MM.1S (cell line): Measurements from ENCODE around the gene PAX7.
"Not testable (repeated sequence)": the region's sequence is repeated elsewhere in the genome, so short reads cannot be mapped to it uniquely, and the experiment has no call there.

Source experiments
- DNase-seq: peaks from one replicate; pipeline ENCODE4 v3.0.0-alpha.2; 2015
- H2AFZ ChIP-seq: fragments of 300-600 bp; sonication (generic); 2 replicates; pipeline ENCODE4 v1.6.0; 2016; ENCODE audit warnings: antibody characterized with exemption, low read length
- H3F3A ChIP-seq: fragments of 300-600 bp; sonication (generic); 2 replicates; pipeline ENCODE4 v1.6.1; 2016; ENCODE audit warnings: mild to moderate bottlenecking, antibody characterized with exemption, low read length, moderate library complexity, mixed read lengths; ENCODE audit not compliant: insufficient read depth
- H3K27ac ChIP-seq: fragments of 300-600 bp; sonication (generic); 2 replicates; pipeline ENCODE4 v1.5.1; 2016; ENCODE audit warnings: mild to moderate bottlenecking, low read length
- H3K27me3 ChIP-seq: fragments of 300-600 bp; sonication (generic); replicated peaks from 2 replicates; pipeline ENCODE4 v1.6.0; 2016; ENCODE audit warnings: low read length; ENCODE audit not compliant: insufficient read depth
- H3K36me3 ChIP-seq: fragments of 300-600 bp; sonication (generic); replicated peaks from 2 replicates; pipeline ENCODE4 v1.6.1; 2016; ENCODE audit warnings: mild to moderate bottlenecking, low read length, mixed read lengths; ENCODE audit not compliant: insufficient read depth
- H3K4me1 ChIP-seq: fragments of 300-600 bp; sonication (generic); 2 replicates; pipeline ENCODE4 v1.6.1; 2016; ENCODE audit warnings: low read length, mixed read lengths
- H3K4me2 ChIP-seq: fragments of 300-600 bp; sonication (generic); 2 replicates; pipeline ENCODE4 v1.6.0; 2016; ENCODE audit warnings: low read depth, low read length
- H3K4me3 ChIP-seq: fragments of 300-600 bp; sonication (generic); 2 replicates; pipeline ENCODE4 v1.5.1; 2016; ENCODE audit warnings: low read length, mixed read lengths
- H3K79me2 ChIP-seq: fragments of 300-600 bp; sonication (generic); 2 replicates; pipeline ENCODE4 v1.6.1; 2016; ENCODE audit warnings: mixed run types, low read length, mixed read lengths
- H3K9ac ChIP-seq: fragments of 300-600 bp; sonication (generic); 2 replicates; pipeline ENCODE4 v1.6.1; 2016; ENCODE audit warnings: low read length, mixed read lengths
- H3K9me2 ChIP-seq: fragments of 300-600 bp; sonication (generic); replicated peaks from 2 replicates; pipeline ENCODE4 v1.6.1; 2016; ENCODE audit warnings: mild to moderate bottlenecking, low read length, mixed read lengths; ENCODE audit not compliant: insufficient read depth
- H3K9me3 ChIP-seq: fragments of 300-600 bp; sonication (generic); replicated peaks from 2 replicates; pipeline ENCODE4 v1.6.1; 2016; ENCODE audit warnings: mild to moderate bottlenecking, low read length, mixed read lengths; ENCODE audit not compliant: insufficient read depth
- H4K20me1 ChIP-seq: fragments of 300-600 bp; sonication (generic); 2 replicates; pipeline ENCODE4 v1.6.1; 2016; ENCODE audit warnings: mild to moderate bottlenecking, low read length, moderate library complexity, mixed read lengths; ENCODE audit not compliant: insufficient read depth
- EZH2 ChIP-seq: fragments of 300-600 bp; sonication (generic); optimal IDR thresholded peaks from 2 replicates; pipeline ENCODE3; 2017; ENCODE audit warnings: low read depth, mild to moderate bottlenecking, antibody characterized with exemption, low read length, mixed read lengths
- EZH2phosphoT487 ChIP-seq: fragments of 300-600 bp; sonication (generic); IDR thresholded peaks from 2 replicates; pipeline ENCODE4 v1.6.1; 2018; ENCODE audit warnings: antibody characterized with exemption, low read length
- TF ChIP-seq, protein P1 (sequence below): fragments of 300-600 bp; sonication (generic); IDR thresholded peaks from 2 replicates; pipeline ENCODE4 v1.5.1; 2016; ENCODE audit warnings: antibody characterized with exemption, low read length, mixed read lengths

The PAX7 gene

DNA sequence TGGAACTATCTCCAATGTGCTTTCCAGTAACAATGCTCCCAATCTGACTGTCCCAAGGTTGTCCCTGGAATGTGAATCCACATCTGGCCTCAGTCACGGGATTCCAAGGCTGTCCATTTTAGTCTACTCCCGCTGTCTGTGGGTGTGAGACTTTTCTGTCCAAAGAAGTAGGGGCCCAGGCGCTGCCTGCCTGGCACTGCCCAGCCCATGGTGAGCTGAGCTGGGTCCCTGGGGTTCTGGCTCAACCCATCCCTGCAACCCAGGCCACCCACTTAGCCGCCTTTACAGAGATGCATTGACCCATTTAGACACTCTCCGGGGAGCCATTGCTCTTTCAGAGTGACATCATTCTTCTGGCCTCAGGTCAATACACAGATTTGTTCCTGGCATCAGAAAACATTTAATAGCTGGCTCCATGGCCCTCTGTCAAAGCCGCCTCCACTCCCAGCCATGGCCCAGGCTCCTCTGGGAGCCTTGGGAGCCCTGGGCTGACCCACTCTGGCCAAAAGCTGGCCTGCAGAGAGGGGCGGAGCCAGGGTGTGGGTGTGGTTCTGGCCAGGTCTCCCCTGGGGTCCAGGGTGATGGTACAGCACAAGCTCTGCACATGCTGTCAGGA lies 47.2 kb upstream of the PAX7 start:
- Histone ChIP-seq H3K4me1 (no peaks in the 10 kb centered on the region), H4K20me1 (no peaks in the 10 kb centered on the region), H3K4me2 (no peak overlapping the region), H3K27ac (no peak overlapping the region), H3K9ac (no peak overlapping the region), H3K36me3 (no peaks in the 10 kb centered on the region), H3F3A (no peaks in the 10 kb centered on the region), H3K4me3 (no peak overlapping the region), H3K27me3 (peaks cover 61% of the 10 kb centered on the region), H3K9me3 (no peaks in the 10 kb centered on the region), H2AFZ (no peak overlapping the region), H3K9me2 (no peaks in the 10 kb centered on the region), H3K79me2 (no peaks in the 10 kb centered on the region)
- TF ChIP-seq EZH2 (no peak), EZH2phosphoT487 (no peak)
- TF ChIP-seq, protein P1, sequence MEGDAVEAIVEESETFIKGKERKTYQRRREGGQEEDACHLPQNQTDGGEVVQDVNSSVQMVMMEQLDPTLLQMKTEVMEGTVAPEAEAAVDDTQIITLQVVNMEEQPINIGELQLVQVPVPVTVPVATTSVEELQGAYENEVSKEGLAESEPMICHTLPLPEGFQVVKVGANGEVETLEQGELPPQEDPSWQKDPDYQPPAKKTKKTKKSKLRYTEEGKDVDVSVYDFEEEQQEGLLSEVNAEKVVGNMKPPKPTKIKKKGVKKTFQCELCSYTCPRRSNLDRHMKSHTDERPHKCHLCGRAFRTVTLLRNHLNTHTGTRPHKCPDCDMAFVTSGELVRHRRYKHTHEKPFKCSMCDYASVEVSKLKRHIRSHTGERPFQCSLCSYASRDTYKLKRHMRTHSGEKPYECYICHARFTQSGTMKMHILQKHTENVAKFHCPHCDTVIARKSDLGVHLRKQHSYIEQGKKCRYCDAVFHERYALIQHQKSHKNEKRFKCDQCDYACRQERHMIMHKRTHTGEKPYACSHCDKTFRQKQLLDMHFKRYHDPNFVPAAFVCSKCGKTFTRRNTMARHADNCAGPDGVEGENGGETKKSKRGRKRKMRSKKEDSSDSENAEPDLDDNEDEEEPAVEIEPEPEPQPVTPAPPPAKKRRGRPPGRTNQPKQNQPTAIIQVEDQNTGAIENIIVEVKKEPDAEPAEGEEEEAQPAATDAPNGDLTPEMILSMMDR = no peak
- DNase-seq = no peak

DNA sequence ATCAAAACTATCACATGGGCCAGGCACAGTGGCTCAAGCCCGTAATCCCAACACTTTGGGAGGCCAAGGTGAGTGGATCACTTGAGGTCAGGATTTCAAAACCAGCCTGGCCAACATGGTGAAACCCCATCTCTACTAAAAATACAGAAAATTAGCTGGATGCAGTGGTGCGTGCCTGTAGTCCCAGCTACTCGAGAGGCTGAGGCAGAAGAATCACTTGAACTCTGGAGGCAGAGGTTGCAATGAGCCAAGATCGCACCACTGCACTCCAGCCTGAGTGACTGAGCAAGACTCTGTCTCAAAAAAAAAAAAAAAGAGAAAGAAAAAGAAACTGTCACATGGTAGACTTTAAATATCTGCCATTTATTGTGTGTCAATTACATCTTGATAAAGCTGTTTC lies 44.6 kb upstream of the PAX7 start:
- H3F3A ChIP-seq, H2AFZ ChIP-seq, H3K4me3 ChIP-seq, H4K20me1 ChIP-seq, H3K9me3 ChIP-seq, H3K79me2 ChIP-seq, H3K36me3 ChIP-seq, H3K4me2 ChIP-seq, H3K9ac ChIP-seq, H3K27ac ChIP-seq, DNase-seq, H3K4me1 ChIP-seq, H3K9me2 ChIP-seq: not testable (repeated sequence)
- H3K27me3 ChIP-seq = peaks cover 67% of the 10 kb centered on the region

DNA sequence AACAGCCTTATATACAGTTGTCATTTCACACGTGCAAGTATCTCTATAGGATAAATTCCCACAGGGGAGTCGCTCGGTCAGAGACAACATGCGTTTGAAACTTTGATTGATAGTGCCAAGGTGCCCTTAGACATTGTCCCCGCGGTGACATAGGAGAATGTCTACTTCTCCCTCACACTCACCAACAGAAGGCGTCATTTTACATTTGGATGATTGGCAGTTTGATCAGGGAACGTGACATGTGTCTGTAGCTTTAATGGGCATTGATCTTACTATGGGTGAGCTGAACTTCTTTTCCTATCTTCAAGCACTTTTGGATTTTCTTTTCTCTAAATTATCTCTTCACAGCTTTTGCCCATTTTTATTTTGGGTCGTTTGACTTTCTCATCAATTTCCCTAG lies 42.6 kb upstream of the PAX7 start:
- no peaks in the 10 kb centered on the region for H3K79me2 ChIP-seq
- H3K27ac ChIP-seq = no peak overlapping the region
- peaks cover 81% of the 10 kb centered on the region for H3K27me3 ChIP-seq
- H3K4me2 ChIP-seq = no peak overlapping the region
- no peak overlapping the region for H2AFZ ChIP-seq
- no peaks in the 10 kb centered on the region for H3K36me3 ChIP-seq
- H3K9me2 ChIP-seq = no peaks in the 10 kb centered on the region
- no peak for DNase-seq
- no peaks in the 10 kb centered on the region for H3K9me3 ChIP-seq
- H4K20me1 ChIP-seq = no peaks in the 10 kb centered on the region
- no peaks in the 10 kb centered on the region for H3K4me1 ChIP-seq
- no peak for TF ChIP-seq EZH2phosphoT487
- TF ChIP-seq, protein P1 = no peak
- TF ChIP-seq EZH2 = no peak
- no peaks in the 10 kb centered on the region for H3F3A ChIP-seq
- H3K4me3 ChIP-seq = no peak overlapping the region
- H3K9ac ChIP-seq = no peak overlapping the region

DNA sequence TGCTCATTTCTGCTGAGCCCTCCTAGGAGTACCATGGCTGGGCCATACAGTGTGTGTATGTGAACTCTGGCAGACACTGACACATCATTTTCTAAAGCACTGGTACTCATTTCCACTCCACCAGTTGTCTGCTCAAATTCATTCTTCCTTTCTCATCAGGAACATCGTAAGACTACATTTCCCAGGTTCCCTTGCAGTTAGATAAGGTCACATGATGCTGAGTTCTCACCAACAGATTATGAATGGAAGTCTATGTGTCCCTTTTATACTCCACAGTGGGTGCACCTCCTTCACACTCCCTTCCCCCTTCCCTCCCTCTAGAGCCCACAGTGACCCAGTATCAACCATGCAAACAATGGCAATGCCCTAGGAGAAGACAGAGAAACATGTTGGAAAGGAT lies 38.3 kb upstream of the PAX7 start:
- no peak overlapping the region for H2AFZ ChIP-seq
- no peaks in the 10 kb centered on the region for H3F3A ChIP-seq
- H3K27me3 ChIP-seq = peaks cover 76% of the 10 kb centered on the region
- no peak overlapping the region for H3K4me3 ChIP-seq
- TF ChIP-seq EZH2 (no peak), EZH2phosphoT487 (no peak)
- TF ChIP-seq, protein P1 = no peak
- no peak for DNase-seq
- H3K9me3 ChIP-seq = no peaks in the 10 kb centered on the region
- no peaks in the 10 kb centered on the region for H3K36me3 ChIP-seq
- H3K4me2 ChIP-seq = no peak overlapping the region
- no peak overlapping the region for H3K27ac ChIP-seq
- no peaks in the 10 kb centered on the region for H3K79me2 ChIP-seq
- H3K4me1 ChIP-seq = no peaks in the 10 kb centered on the region
- no peak overlapping the region for H3K9ac ChIP-seq
- H4K20me1 ChIP-seq = no peaks in the 10 kb centered on the region
- no peaks in the 10 kb centered on the region for H3K9me2 ChIP-seq
